WTC11 (cell line): ENCODE results near the gene MLF2. TPM values are rescaled to one million over a fixed set of nuclear protein-coding genes. Genes with fewer than 3 reads are reported as not detected.

Experiments
- ATAC-seq: fragments of 200-7000 bp; cut with Tn5 transposase; 2 replicates; pipeline ENCODE4 v1.10.0; 2021; ENCODE audit warnings: mild to moderate bottlenecking, moderate library complexity
- CTCF ChIA-PET: fragments of 300-600 bp; sonication (Branson Sonifier 250); formaldehyde crosslinking; loops from one replicate; lab custom pipeline; 2021; ENCODE audit warnings: antibody characterized with exemption; lab: Charles Lee
- POLR2A ChIA-PET: fragments of 350-600 bp; sonication (Branson Sonifier 250); formaldehyde crosslinking; loops from one replicate; lab custom pipeline; 2021; ENCODE audit warnings: antibody characterized with exemption; lab: Charles Lee
- DNase-seq: peaks from one replicate; pipeline ENCODE4 v3.0.0; 2021; ENCODE audit warnings: low spot score
- H3K27ac Mint-ChIP-seq: 2 replicates; pipeline ENCODE4 v1.8.0; 2021; ENCODE audit warnings: mixed read lengths
- H3K27me3 Mint-ChIP-seq: 2 replicates; pipeline ENCODE4 v1.8.0; 2021; ENCODE audit warnings: low read depth, mild to moderate bottlenecking, moderate library complexity, mixed read lengths
- H3K36me3 Mint-ChIP-seq: 2 replicates; pipeline ENCODE4 v1.8.0; 2021; ENCODE audit warnings: mixed read lengths
- H3K4me1 Mint-ChIP-seq: 2 replicates; pipeline ENCODE4 v1.8.0; 2022; ENCODE audit warnings: mixed read lengths
- H3K4me3 Mint-ChIP-seq: 2 replicates; pipeline ENCODE4 v1.8.0; 2021; ENCODE audit warnings: mild to moderate bottlenecking, moderate library complexity, mixed read lengths
- H3K9me3 Mint-ChIP-seq: 2 replicates; pipeline ENCODE4 v1.8.0; 2021; ENCODE audit warnings: mixed read lengths
- ATF1 ChIP-seq: sonication (generic); formaldehyde crosslinking; IDR thresholded peaks from 2 replicates; pipeline ENCODE4 v1.8.1; 2023; ENCODE audit warnings: mild to moderate bottlenecking, moderate library complexity, missing genetic modification reagents
- EMX1 ChIP-seq: fragments of 250-450 bp; sonication (Bioruptor Pico); IDR thresholded peaks from 2 replicates; pipeline ENCODE4 v1.8.0; 2021; ENCODE audit warnings: mild to moderate bottlenecking
- ETV6 ChIP-seq: sonication (generic); formaldehyde crosslinking; IDR thresholded peaks from 2 replicates; pipeline ENCODE4 v1.8.1; 2022; ENCODE audit warnings: mild to moderate bottlenecking, missing genetic modification reagents
- FOXK1 ChIP-seq: sonication (generic); formaldehyde crosslinking; IDR thresholded peaks from 2 replicates; pipeline ENCODE4 v1.8.0; 2022; ENCODE audit warnings: mild to moderate bottlenecking, moderate library complexity, missing genetic modification reagents
- JAZF1 ChIP-seq: fragments of 250-450 bp; sonication (Bioruptor Pico); IDR thresholded peaks from 2 replicates; pipeline ENCODE4 v1.9.0; 2021; ENCODE audit warnings: moderate library complexity, mild to moderate bottlenecking, inconsistent platforms
- MXD4 ChIP-seq: fragments of 250-450 bp; sonication (Bioruptor Pico); IDR thresholded peaks from 2 replicates; pipeline ENCODE4 v1.8.0; 2021; ENCODE audit warnings: mild to moderate bottlenecking, moderate library complexity, borderline replicate concordance
- NFATC4 ChIP-seq: fragments of 250-450 bp; sonication (Bioruptor Pico); IDR thresholded peaks from 2 replicates; pipeline ENCODE4 v1.9.0; 2021; ENCODE audit warnings: mild to moderate bottlenecking
- PRRX2 ChIP-seq: fragments of 250-450 bp; sonication (Bioruptor Pico); IDR thresholded peaks from 2 replicates; pipeline ENCODE4 v1.8.0; 2021; ENCODE audit warnings: mild to moderate bottlenecking
- ZNF121 ChIP-seq: sonication (generic); formaldehyde crosslinking; IDR thresholded peaks from 2 replicates; pipeline ENCODE4 v1.8.0; 2023; ENCODE audit warnings: missing genetic modification reagents
- ZNF232 ChIP-seq: sonication (generic); formaldehyde crosslinking; IDR thresholded peaks from 2 replicates; pipeline ENCODE4 v1.8.0; 2022; ENCODE audit warnings: mild to moderate bottlenecking, missing genetic modification reagents
- total RNA-seq: library from RNA; stranded (reverse); gene quantifications from 3 replicates; pipeline ENCODE4 v1.2.3, GENCODE V29; 2021
- TF ChIP-seq, protein P1 (sequence below): fragments of 250-450 bp; sonication (Bioruptor Pico); IDR thresholded peaks from 2 replicates; pipeline ENCODE4 v1.9.0; 2021; ENCODE audit warnings: mild to moderate bottlenecking
- TF ChIP-seq, protein P2 (sequence below): sonication (generic); formaldehyde crosslinking; IDR thresholded peaks from 2 replicates; pipeline ENCODE4 v1.8.1; 2022; ENCODE audit warnings: mild to moderate bottlenecking, missing genetic modification reagents, moderate library complexity, borderline replicate concordance
- TF ChIP-seq, protein P3 (sequence below): sonication (generic); formaldehyde crosslinking; IDR thresholded peaks from 2 replicates; pipeline ENCODE4 v1.8.1; 2022; ENCODE audit warnings: mild to moderate bottlenecking, moderate library complexity, missing genetic modification reagents
- TF ChIP-seq, protein P4 (sequence below): fragments of 250-450 bp; sonication (Bioruptor Pico); IDR thresholded peaks from 2 replicates; pipeline ENCODE4 v1.8.0; 2021; ENCODE audit warnings: mild to moderate bottlenecking
- TF ChIP-seq, protein P5 (sequence below): sonication (generic); formaldehyde crosslinking; IDR thresholded peaks from 2 replicates; pipeline ENCODE4 v1.8.0; 2022; ENCODE audit warnings: mild to moderate bottlenecking, missing genetic modification reagents
- TF ChIP-seq, protein P6 (sequence below): fragments of 200-600 bp; IDR thresholded peaks from 2 replicates; pipeline ENCODE4 v1.8.0; 2022; ENCODE audit warnings: antibody characterized with exemption
- TF ChIP-seq, protein P7 (sequence below): fragments of 250-450 bp; sonication (Bioruptor Pico); IDR thresholded peaks from 2 replicates; pipeline ENCODE4 v1.9.0; 2021; ENCODE audit warnings: moderate library complexity, mild to moderate bottlenecking, inconsistent platforms, borderline replicate concordance

MLF2 gene
- total RNA-seq, 1 experiment from 2014 or later, result 236 TPM

DNA sequence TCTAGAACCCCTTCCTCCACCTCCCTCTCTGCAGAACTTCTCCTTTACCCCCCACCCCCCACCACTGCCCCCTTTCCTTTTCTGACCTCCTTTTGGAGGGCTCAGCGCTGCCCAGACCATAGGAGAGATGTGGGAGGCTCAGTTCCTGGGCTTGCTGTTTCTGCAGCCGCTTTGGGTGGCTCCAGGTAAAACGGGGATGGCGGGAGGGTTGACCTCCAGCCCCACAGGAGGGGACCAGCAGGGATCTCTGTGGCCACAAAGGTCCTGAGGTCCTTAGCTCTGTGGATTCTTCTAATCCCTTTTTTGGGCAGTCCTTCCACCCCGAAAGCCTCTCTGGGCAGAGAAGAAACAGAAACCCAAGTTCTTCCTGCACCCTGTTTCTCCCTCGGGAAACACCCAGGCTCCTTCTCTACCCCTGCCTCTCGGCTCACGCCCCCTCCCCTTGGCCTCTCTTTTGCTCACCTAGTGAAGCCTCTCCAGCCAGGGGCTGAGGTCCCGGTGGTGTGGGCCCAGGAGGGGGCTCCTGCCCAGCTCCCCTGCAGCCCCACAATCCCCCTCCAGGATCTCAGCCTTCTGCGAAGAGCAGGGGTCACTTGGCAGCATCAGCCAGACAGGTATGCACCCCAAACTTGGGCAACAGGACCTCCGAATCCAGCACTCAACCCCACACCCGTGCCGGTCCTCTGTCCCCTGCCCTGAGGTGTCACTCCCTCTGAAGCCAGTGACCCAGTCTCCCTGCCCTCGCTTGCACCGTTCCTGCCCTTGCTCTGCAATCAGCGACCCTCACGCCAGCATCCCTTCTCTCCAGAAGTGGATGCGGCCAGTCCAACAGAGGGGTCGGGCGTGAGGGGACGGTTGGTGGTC is 20.0 kb upstream of the MLF2 start (continued):
- no peak for TF ChIP-seq ZNF121 (CRISPR knock-in tag)
- TF ChIP-seq, protein P1, sequence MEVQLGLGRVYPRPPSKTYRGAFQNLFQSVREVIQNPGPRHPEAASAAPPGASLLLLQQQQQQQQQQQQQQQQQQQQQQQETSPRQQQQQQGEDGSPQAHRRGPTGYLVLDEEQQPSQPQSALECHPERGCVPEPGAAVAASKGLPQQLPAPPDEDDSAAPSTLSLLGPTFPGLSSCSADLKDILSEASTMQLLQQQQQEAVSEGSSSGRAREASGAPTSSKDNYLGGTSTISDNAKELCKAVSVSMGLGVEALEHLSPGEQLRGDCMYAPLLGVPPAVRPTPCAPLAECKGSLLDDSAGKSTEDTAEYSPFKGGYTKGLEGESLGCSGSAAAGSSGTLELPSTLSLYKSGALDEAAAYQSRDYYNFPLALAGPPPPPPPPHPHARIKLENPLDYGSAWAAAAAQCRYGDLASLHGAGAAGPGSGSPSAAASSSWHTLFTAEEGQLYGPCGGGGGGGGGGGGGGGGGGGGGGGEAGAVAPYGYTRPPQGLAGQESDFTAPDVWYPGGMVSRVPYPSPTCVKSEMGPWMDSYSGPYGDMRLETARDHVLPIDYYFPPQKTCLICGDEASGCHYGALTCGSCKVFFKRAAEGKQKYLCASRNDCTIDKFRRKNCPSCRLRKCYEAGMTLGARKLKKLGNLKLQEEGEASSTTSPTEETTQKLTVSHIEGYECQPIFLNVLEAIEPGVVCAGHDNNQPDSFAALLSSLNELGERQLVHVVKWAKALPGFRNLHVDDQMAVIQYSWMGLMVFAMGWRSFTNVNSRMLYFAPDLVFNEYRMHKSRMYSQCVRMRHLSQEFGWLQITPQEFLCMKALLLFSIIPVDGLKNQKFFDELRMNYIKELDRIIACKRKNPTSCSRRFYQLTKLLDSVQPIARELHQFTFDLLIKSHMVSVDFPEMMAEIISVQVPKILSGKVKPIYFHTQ, result no peak
- TF ChIP-seq, protein P2, sequence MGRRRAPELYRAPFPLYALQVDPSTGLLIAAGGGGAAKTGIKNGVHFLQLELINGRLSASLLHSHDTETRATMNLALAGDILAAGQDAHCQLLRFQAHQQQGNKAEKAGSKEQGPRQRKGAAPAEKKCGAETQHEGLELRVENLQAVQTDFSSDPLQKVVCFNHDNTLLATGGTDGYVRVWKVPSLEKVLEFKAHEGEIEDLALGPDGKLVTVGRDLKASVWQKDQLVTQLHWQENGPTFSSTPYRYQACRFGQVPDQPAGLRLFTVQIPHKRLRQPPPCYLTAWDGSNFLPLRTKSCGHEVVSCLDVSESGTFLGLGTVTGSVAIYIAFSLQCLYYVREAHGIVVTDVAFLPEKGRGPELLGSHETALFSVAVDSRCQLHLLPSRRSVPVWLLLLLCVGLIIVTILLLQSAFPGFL (CRISPR knock-in tag), result no peak
- TF ChIP-seq EMX1 (CRISPR knock-in tag), result no peak
- TF ChIP-seq JAZF1 (CRISPR knock-in tag), result no peak

DNA sequence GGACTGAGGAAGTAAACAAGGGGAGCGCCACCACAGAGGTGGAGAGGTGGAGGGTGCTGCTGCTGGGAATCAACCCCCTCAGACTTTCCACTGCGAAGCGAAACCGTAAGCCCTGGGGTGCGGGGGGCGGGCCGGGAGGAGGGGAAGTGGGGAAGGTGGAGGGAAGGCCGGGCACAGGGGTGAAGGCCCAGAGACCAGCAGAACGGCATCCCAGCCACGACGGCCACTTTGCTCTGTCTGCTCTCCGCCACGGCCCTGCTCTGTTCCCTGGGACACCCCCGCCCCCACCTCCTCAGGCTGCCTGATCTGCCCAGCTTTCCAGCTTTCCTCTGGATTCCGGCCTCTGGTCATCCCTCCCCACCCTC is 19.4 kb upstream of the MLF2 start, which contains the start of gene LAG3:
Gene LAG3 (plus strand): TSS at position 190 of the 365 bp plus-strand sequence. CDS start 333 bp downstream, outside the sequence.
- Mint-ChIP-seq H3K4me1 (peaks cover 61% of the 10 kb centered on the region), H3K36me3 (peaks cover 13% of the 10 kb centered on the region)
- POLR2A ChIA-PET, result interaction anchor here (1.0 to 1.5 kb wide), 2 partner anchors 16 to 24 kb away, joined by 3 to 4 read pairs; no protein-coding TSS in a partner anchor
- TF ChIP-seq ATF1, result no peak
- TF ChIP-seq, protein P3, sequence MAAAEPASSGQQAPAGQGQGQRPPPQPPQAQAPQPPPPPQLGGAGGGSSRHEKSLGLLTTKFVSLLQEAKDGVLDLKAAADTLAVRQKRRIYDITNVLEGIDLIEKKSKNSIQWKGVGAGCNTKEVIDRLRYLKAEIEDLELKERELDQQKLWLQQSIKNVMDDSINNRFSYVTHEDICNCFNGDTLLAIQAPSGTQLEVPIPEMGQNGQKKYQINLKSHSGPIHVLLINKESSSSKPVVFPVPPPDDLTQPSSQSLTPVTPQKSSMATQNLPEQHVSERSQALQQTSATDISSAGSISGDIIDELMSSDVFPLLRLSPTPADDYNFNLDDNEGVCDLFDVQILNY, result no peak
- TF ChIP-seq, protein P4, sequence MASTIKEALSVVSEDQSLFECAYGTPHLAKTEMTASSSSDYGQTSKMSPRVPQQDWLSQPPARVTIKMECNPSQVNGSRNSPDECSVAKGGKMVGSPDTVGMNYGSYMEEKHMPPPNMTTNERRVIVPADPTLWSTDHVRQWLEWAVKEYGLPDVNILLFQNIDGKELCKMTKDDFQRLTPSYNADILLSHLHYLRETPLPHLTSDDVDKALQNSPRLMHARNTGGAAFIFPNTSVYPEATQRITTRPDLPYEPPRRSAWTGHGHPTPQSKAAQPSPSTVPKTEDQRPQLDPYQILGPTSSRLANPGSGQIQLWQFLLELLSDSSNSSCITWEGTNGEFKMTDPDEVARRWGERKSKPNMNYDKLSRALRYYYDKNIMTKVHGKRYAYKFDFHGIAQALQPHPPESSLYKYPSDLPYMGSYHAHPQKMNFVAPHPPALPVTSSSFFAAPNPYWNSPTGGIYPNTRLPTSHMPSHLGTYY (CRISPR knock-in tag), result no peak
- TF ChIP-seq ETV6 (CRISPR knock-in tag), result no peak
- TF ChIP-seq NFATC4, result no peak
- TF ChIP-seq, all 79 proteins: peak for 0
- Mint-ChIP-seq H3K9me3 (no peaks in the 10 kb centered on the region), H3K4me3 (peak within 1 kb of the TSS; percentile 68), H3K27ac (peak within 1 kb of the TSS; percentile 42; the same call in 1 of the 2 replicates), H3K27me3 (peaks cover 53% of the 10 kb centered on the region)
- ATAC-seq, result no peak
- CTCF ChIA-PET, result interaction anchor here (0.9 to 10.5 kb wide), 7 partner anchors 9 to 235 kb away, joined by 3 to 234 read pairs (median 4); partner anchors contain the start of genes COPS7A, MLF2 and P3H3
- DNase-seq, result no peak

DNA sequence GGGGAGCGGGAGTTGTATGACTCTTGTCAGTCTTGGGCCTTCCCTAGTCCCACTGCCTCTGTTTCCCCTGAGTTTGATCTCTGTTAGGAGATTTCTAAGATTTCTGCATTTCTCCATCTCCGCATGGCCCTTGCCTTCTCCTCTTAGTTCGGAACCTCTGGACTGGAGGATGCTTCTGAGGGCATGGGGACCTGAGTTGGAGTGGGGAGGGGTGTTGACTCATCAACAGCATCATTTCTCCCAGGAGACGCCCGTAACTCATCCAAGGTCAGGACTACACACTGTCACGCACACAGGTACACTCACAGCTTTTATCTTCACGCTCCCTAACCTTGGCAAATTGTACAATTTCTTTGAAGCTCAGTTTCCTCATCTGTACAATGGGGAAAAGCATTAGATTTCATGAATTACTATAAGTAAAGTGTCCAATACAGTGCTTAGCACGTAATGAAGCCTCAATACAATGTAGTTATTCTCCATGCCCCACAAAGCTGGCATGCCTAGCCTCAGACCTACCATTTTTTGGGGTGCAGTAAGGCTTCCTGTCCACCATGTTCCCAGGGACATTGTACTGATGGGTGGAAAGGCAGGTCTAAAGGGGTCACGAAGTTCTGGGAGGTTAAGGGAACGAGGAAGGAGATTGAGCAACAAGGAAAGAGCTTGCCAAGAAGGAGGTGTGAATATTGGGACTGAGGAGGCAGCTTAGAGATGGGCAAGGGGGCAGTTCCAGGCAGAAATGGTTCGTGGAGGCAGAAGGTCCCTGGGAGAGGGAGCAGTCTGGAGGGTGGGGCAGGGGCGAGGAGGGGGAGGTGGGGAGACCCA is 18.8 kb upstream of the MLF2 start:
- DNase-seq (no peak), ATAC-seq (no peak)
- POLR2A ChIA-PET, result interaction anchor here (1.0 to 1.5 kb wide), 4 partner anchors 15 to 174 kb away, joined by 3 to 4 read pairs (median 3); no protein-coding TSS in a partner anchor
- Mint-ChIP-seq H3K4me1 (peaks cover 61% of the 10 kb centered on the region), H3K4me3 (peak overlapping the region; percentile 18), H3K36me3 (peaks cover 13% of the 10 kb centered on the region), H3K27me3 (peaks cover 50% of the 10 kb centered on the region), H3K9me3 (no peaks in the 10 kb centered on the region), H3K27ac (peak overlapping the region; percentile 42; the same call in 1 of the 2 replicates)
- CTCF ChIA-PET, result interaction anchor here (1.1 to 10.5 kb wide), 7 partner anchors 8 to 234 kb away, joined by 3 to 234 read pairs (median 4); partner anchors contain the start of genes COPS7A, MLF2 and P3H3
- TF ChIP-seq, protein P5, sequence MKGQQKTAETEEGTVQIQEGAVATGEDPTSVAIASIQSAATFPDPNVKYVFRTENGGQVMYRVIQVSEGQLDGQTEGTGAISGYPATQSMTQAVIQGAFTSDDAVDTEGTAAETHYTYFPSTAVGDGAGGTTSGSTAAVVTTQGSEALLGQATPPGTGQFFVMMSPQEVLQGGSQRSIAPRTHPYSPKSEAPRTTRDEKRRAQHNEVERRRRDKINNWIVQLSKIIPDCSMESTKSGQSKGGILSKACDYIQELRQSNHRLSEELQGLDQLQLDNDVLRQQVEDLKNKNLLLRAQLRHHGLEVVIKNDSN (CRISPR knock-in tag), result no peak
- TF ChIP-seq FOXK1 (CRISPR knock-in tag) (no peak), PRRX2 (CRISPR knock-in tag) (no peak), ZNF232 (CRISPR knock-in tag) (no peak), MXD4 (CRISPR knock-in tag) (no peak)
- TF ChIP-seq, protein P6, sequence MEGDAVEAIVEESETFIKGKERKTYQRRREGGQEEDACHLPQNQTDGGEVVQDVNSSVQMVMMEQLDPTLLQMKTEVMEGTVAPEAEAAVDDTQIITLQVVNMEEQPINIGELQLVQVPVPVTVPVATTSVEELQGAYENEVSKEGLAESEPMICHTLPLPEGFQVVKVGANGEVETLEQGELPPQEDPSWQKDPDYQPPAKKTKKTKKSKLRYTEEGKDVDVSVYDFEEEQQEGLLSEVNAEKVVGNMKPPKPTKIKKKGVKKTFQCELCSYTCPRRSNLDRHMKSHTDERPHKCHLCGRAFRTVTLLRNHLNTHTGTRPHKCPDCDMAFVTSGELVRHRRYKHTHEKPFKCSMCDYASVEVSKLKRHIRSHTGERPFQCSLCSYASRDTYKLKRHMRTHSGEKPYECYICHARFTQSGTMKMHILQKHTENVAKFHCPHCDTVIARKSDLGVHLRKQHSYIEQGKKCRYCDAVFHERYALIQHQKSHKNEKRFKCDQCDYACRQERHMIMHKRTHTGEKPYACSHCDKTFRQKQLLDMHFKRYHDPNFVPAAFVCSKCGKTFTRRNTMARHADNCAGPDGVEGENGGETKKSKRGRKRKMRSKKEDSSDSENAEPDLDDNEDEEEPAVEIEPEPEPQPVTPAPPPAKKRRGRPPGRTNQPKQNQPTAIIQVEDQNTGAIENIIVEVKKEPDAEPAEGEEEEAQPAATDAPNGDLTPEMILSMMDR, result no peak
- TF ChIP-seq, protein P7, sequence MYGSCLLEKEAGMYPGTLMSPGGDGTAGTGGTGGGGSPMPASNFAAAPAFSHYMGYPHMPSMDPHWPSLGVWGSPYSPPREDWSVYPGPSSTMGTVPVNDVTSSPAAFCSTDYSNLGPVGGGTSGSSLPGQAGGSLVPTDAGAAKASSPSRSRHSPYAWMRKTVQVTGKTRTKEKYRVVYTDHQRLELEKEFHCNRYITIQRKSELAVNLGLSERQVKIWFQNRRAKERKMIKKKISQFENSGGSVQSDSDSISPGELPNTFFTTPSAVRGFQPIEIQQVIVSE (CRISPR knock-in tag), result no peak
